ENCODE measurements around the gene FLVCR1. TPM values are rescaled to one million over a fixed set of nuclear protein-coding genes. Genes with fewer than 3 reads are reported as not detected.

FLVCR1 gene
- total RNA-seq, 1 donor, result 5.4 TPM

DNA sequence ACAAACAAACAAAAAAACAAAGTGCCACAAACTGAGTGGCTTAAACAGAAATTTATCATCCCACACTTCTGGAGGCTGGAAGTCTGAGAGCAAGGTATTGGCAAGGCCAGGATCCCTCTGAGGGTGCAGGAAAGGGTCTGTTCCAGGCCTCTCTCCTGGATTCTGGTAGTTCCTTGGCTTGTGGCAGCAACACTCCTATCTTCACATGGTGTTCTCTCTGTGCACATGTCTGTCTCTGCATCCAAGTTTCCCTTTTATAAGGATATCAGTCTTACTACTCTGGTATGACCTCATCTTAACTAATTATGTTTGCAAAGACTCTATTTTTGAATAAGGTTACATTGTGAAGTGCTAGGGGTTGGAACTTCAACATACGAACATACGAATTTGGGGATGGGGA is 87.0 kb downstream of the FLVCR1 start:
- no peak for DNase-seq (ENCODE audit: insufficient read length, low spot score, missing footprints)
- H4K20me1 ChIP-seq (ENCODE audit: insufficient read depth, low read length), result no peaks in the 10 kb centered on the region
- TF ChIP-seq, protein P1, sequence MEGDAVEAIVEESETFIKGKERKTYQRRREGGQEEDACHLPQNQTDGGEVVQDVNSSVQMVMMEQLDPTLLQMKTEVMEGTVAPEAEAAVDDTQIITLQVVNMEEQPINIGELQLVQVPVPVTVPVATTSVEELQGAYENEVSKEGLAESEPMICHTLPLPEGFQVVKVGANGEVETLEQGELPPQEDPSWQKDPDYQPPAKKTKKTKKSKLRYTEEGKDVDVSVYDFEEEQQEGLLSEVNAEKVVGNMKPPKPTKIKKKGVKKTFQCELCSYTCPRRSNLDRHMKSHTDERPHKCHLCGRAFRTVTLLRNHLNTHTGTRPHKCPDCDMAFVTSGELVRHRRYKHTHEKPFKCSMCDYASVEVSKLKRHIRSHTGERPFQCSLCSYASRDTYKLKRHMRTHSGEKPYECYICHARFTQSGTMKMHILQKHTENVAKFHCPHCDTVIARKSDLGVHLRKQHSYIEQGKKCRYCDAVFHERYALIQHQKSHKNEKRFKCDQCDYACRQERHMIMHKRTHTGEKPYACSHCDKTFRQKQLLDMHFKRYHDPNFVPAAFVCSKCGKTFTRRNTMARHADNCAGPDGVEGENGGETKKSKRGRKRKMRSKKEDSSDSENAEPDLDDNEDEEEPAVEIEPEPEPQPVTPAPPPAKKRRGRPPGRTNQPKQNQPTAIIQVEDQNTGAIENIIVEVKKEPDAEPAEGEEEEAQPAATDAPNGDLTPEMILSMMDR (IDR thresholded peaks at IDR 0.05; ENCODE audit: extremely low read depth, low read depth, low read length), result no peak

DNA sequence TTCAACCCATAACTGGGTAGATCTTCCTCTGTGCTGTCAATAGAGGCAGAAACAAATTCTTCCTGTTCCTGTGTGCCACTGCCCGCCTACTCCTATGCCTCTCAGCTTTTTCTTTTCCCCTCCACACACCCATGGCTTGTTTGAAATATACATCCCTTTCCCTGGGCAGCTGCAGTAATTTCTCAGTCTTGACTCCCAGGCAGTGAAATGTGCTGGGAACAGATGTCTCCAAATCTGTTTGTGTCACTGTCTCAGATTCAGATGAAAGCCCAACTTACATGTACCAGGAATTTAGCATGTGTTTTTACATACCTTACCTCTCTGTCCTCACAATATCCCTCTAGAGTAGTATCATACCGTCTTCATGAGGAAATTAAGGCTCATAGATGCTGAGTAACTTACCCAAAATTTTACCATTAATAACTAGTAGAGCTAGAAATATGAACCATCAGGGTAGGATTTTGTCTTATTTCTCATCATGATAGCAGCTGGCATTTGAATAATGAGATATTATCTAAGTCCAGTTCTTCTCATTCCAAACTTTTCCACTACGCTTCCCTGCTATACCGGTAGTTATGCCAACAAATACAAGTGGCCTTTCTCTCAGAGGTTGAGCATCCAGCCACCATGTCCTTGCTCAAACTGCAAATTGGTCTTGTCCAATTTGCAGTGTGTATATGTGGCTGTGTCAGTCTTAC is 87.5 kb downstream of the FLVCR1 start:
- H3K4me2 ChIP-seq (ENCODE audit: insufficient read depth, low read length), result no peak overlapping the region
- H3K4me1 ChIP-seq (ENCODE audit: insufficient read depth, low read length), result peaks cover 3% of the 10 kb centered on the region
- H3K79me2 ChIP-seq (ENCODE audit: insufficient read depth, low read length), result no peaks in the 10 kb centered on the region
- TF ChIP-seq, protein P1 (IDR thresholded peaks at IDR 0.05; ENCODE audit: extremely low read depth, low read depth, low read length), result no peak
- DNase-seq (ENCODE audit: insufficient read length, low spot score, missing footprints), result no peak
- no peak overlapping the region for H3K4me3 ChIP-seq (ENCODE audit: insufficient read depth, low read length)
- H3K27ac ChIP-seq (ENCODE audit: low read depth, low read length), result no peak overlapping the region
- H3K9me3 ChIP-seq (ENCODE audit: low read depth, low read length), result no peaks in the 10 kb centered on the region
- H3K36me3 ChIP-seq (ENCODE audit: insufficient read depth, low read length), result no peaks in the 10 kb centered on the region
- no peak overlapping the region for H2AFZ ChIP-seq (ENCODE audit: low read length)
- H4K20me1 ChIP-seq (ENCODE audit: insufficient read depth, low read length), result no peaks in the 10 kb centered on the region
- peaks cover 23% of the 10 kb centered on the region for H3K27me3 ChIP-seq (ENCODE audit: insufficient read depth, low read length)

More for the DNA sequence above, 87.0 kb downstream of the FLVCR1 start:
- H3K4me3 ChIP-seq (ENCODE audit: insufficient read depth, low read length), result no peak overlapping the region
- no peaks in the 10 kb centered on the region for H3K79me2 ChIP-seq (ENCODE audit: insufficient read depth, low read length)
- no peaks in the 10 kb centered on the region for H3K36me3 ChIP-seq (ENCODE audit: insufficient read depth, low read length)
- no peak overlapping the region for H3K4me2 ChIP-seq (ENCODE audit: insufficient read depth, low read length)
- no peak overlapping the region for H2AFZ ChIP-seq (ENCODE audit: low read length)
- H3K27me3 ChIP-seq (ENCODE audit: insufficient read depth, low read length), result peaks cover 22% of the 10 kb centered on the region
- no peak overlapping the region for H3K27ac ChIP-seq (ENCODE audit: low read depth, low read length)
- H3K9me3 ChIP-seq (ENCODE audit: low read depth, low read length), result no peaks in the 10 kb centered on the region
- H3K4me1 ChIP-seq (ENCODE audit: insufficient read depth, low read length), result peaks cover 2% of the 10 kb centered on the region

DNA sequence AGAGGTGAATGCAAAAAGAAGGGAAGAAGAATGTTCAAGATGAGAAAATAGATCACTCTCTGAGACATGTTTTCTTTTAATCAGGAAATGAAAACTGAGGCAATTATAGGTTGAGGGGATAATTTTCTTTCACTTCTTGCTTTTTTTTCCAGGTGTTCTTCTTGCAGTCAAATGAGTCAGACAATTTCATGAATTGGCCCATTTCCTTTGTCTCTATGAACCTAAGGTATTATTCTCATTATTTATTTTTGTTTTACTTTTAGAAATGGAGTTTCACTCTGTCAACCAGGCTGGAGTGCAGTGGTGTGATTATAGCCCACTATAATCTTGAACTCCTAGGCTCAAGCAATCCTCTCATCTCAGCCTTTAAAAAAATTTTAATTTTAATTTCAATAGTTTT is 88.8 kb downstream of the FLVCR1 start:
- no peaks in the 10 kb centered on the region for H3K9me3 ChIP-seq (ENCODE audit: low read depth, low read length)
- no peak overlapping the region for H3K27ac ChIP-seq (ENCODE audit: low read depth, low read length)
- H3K4me1 ChIP-seq (ENCODE audit: insufficient read depth, low read length), result peaks cover 3% of the 10 kb centered on the region
- H3K79me2 ChIP-seq (ENCODE audit: insufficient read depth, low read length), result no peaks in the 10 kb centered on the region
- TF ChIP-seq, protein P1 (IDR thresholded peaks at IDR 0.05; ENCODE audit: extremely low read depth, low read depth, low read length), result no peak
- peaks cover 32% of the 10 kb centered on the region for H3K27me3 ChIP-seq (ENCODE audit: insufficient read depth, low read length)
- H3K4me2 ChIP-seq (ENCODE audit: insufficient read depth, low read length), result no peak overlapping the region
- DNase-seq (ENCODE audit: insufficient read length, low spot score, missing footprints), result no peak
- H3K36me3 ChIP-seq (ENCODE audit: insufficient read depth, low read length), result no peaks in the 10 kb centered on the region
- H3K4me3 ChIP-seq (ENCODE audit: insufficient read depth, low read length), result no peak overlapping the region
- H4K20me1 ChIP-seq (ENCODE audit: insufficient read depth, low read length), result no peaks in the 10 kb centered on the region
- H2AFZ ChIP-seq (ENCODE audit: low read length), result no peak overlapping the region

Small RNA genes within 50 kb of the gene (small RNA-seq; reads per million reads assigned to genes)
- gene AC104333.1 (not detected), gene AC104333.2 (not detected)

Other genes with a start within 250 kb of the FLVCR1 start
- gene ATF3, start 249.5 kb upstream of the FLVCR1 start, total RNA-seq, result 3.2 and 3.6 TPM in 2 replicates
- 0.36 and 0.59 TPM in 2 replicates for gene BATF3, start 158.4 kb upstream of the FLVCR1 start, total RNA-seq
- gene NSL1, start 66.5 kb upstream of the FLVCR1 start, total RNA-seq, result 28.2 and 29.8 TPM in 2 replicates
- 14.1 and 18.3 TPM in 2 replicates for gene TATDN3, start 66.4 kb upstream of the FLVCR1 start, total RNA-seq
- gene SPATA45, start 10.6 kb upstream of the FLVCR1 start, total RNA-seq, result not detected in 2 replicates
- gene VASH2, start 92.3 kb downstream of the FLVCR1 start, total RNA-seq, result 1.1 and 2.1 TPM in 2 replicates
- 46.3 and 59.2 TPM in 2 replicates for gene ANGEL2, start 157.6 kb downstream of the FLVCR1 start, total RNA-seq
- gene RPS6KC1, start 193.0 kb downstream of the FLVCR1 start, total RNA-seq, result 35.1 and 44.2 TPM in 2 replicates

Data from osteoblast (primary cell).